Activated CD4-positive, CD25-positive, alpha-beta regulatory T cell treated with anti-CD3 and anti-CD28 coated beads, Interleukin-2, amount 50 U/mL, for 24 hours (primary cell): Measurements from ENCODE around the gene ANKLE2.

Experiments used
- ATAC-seq, 2 donors: fragments of 150-1000 bp; cut with Tn5 transposase; one replicate each; pipeline ENCODE4 v1.10.0; 2021; ENCODE audit warnings: mild to moderate bottlenecking in 1 of 2, moderate library complexity in 1 of 2

Gene ANKLE2

GRCh38 chr12:132743831-132744230, 17.8 kb downstream of the ANKLE2 start:
- no peak for ATAC-seq

GRCh38 chr12:132741620-132742019, 20.0 kb downstream of the ANKLE2 start:
- no peak for ATAC-seq

DNA sequence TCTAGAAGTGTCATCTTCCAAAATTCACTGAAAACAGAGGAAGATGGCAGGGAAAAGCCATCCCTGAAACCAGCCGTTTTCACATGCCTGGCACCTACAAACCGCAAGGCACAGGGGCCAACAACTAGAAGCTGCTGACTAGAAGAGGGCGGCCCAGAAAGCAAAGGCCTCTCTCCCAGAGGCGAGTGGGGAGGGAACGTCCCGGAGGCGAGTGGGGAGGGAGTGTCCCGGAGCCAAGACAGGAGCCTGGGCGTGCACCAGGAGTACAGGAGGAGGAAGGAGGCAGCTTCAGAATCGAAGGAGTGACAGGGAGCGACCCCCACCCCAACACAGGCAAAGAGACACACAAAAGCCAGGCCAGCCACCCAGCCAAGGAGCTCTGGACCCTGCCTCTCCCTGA, 21.0 kb downstream of the ANKLE2 start:
- no peak for ATAC-seq

- no peak for ATAC-seq
Measured at GRCh38 chr12:132740313-132740646, 21.4 kb downstream of the ANKLE2 start.

DNA sequence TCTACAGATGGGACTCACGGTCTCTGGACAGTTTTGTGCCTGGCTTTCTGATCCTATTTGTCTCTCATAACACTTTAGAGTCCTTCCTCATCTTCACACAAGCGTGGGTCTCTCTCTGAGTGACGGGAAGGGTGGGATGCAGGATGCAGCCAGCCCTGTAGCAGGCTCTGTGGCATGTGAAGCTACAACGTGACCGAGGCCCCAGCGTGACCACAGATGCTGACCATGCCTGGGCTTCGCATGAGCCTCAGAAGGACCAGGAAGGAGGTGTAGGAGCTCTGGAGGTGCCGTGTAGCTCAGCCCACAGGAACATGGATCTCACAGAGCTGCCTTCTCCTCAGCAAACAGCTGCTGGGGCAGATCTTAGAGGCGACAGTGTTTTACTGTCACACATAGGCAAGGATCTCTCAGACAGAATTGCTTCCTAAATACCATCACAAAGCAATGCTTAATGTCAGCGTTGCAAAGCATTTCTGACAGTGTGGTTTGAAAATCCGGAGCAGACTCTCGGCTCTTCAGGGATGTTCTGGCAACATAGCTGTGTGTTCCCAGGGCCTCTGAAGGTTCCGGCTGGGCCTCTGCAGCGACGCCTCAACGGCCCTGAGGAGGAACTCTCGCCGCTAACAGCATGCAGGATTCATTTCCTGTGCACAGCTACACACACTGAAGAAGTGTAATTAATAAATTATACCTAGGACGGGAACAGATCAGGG, 21.9 kb downstream of the ANKLE2 start:
- ATAC-seq: no peak

DNA sequence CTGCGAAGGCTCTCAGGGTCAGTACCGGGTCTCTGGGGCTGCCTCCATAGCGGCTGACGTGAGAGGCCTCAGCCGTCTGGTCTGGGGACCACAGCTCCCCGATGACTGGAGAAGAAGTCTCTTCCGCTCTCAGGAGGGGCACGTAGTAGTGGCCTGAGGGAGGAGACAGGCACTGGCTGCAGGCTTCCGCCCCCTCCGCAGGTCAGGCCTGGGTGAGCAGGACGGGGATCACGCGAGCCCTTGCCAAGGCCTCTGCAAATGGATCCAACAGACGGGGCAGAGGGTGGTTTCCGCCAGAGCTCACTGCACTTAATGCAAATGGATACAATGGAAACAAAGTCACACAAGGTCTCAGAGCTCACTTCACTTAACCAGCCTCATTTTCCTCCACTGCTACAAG, 24.7 kb downstream of the ANKLE2 start:
- no peak for ATAC-seq

DNA sequence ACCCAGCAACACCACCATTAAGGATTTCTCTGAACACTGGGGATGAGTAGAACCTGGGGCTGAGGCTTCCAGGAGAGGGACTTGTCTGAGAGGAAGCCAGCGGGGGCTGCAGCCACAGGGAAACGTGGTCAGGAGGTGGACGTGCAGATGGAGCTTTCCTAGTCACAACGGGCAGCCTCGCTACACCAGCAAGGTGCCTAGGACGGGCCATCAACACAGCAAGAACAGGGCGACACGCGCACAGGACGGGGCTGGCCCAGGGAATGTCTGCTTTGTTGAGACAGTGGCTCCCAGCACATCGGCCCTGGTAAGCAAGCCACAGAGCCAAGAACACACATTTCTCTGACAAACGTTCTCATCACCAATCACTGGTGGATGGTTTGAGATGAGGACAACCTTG, 25.3 kb downstream of the ANKLE2 start:
- no peak for ATAC-seq

GRCh38 chr12:132735496-132735895, 26.1 kb downstream of the ANKLE2 start:
- ATAC-seq: no peak

GRCh38 chr12:132734206-132734605, 27.4 kb downstream of the ANKLE2 start:
- no peak for ATAC-seq

- no peak for ATAC-seq
Measured at GRCh38 chr12:132731574-132731973, 30.1 kb downstream of the ANKLE2 start.

- ATAC-seq: no peak
Measured at GRCh38 chr12:132730353-132730752, 31.3 kb downstream of the ANKLE2 start.

DNA sequence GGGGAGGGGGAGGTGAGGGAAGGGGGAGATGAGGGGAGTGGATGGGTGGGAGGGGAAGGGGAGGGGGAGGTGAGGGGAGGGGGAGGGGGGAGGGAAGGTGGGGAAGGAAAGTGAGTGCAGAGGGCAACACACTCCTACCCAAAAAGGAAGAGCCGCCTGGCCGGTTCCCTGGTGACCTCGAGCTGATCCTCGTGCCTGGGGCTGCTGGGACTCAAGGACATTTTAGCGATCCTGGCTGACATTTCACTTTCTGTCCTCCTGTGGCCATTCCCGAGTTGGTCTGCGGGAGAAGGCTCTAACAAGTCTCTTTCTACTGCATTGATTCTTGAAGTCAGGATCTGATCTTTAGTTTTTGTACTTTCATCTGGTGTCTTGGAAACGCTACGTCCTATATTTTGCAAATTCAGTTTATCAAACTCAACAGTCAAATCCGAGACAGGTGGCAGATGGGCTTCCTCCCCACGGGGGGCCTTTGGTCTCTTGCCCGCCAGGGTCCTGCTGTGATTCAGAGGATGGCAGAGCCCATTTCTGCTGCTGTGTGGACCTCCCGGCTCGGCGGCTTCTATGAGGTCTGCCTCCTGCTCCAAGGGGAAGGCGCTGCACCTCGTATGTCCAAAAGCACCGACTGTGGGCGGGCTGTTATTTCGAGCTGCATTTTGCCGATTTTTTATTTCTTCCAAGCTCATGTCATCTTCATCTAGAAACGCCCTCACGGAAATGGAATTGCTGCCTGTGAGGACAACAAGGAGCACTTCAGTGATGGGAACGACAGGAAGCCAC, 31.9 kb downstream of the ANKLE2 start:
- ATAC-seq: no peak

DNA sequence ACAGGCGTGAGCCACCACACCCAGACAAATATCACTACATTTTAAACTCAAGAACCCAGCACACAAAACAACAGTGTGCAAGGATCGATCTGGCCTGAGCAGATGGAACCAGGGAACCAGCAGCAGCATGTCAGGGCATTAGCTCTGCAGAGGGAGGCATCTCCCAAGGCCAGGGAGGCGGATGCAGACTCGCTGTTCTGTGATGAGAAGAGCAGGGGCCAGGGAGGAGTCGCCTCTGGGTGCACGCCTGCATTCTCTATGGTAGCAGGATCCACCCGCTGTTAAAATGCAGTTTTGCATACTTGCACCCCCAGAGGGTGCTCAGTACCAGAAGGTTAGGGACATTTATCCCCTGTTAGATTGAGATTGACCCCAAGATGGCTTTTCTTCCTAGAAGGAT, 33.1 kb downstream of the ANKLE2 start:
- no peak for ATAC-seq

GRCh38 chr12:132727091-132727794, 34.4 kb downstream of the ANKLE2 start:
- no peak for ATAC-seq

GRCh38 chr12:132726386-132726785, 35.2 kb downstream of the ANKLE2 start:
- ATAC-seq: no peak

GRCh38 chr12:132724506-132725241, 37.0 kb downstream of the ANKLE2 start:
- no peak for ATAC-seq

- ATAC-seq: no peak
Measured at GRCh38 chr12:132723764-132724140, 37.9 kb downstream of the ANKLE2 start.

DNA sequence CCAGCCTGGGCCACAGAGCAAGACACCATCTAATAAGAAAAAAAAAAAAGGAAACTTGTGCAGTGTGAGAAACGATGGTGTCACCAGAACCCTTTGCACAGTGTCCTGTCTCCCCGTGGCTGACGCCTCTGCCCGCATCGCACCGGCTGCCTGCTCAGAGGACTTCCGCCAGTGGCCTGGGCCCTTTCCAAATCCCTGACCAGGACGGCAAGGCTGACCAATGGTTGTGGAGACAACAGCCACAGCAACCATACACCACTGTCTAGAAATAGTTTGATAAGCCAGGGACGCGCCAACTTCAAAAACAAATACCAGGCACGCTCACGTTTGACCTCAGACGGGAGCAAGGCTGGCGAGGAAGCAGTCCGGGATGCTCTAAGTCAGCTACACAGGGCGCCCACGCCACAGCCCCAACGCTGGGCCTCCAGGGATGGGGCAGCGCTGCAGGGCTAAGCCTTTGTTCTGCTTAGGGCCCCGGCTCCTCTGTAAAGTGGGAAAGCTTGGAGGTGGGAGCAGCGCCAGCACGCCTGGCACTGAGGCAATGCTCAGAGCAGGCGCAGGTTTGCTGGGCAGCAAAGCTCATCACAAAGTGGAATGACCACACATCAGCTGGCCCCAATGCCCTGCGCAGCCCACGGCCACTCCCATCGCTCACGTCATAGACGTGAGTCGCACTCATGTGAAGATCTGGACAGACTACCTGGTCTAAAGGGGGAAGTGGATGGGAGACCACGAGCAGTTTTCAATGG, 38.4 kb downstream of the ANKLE2 start:
- ATAC-seq: no peak

GRCh38 chr12:132720606-132721345, 40.9 kb downstream of the ANKLE2 start:
- ATAC-seq: no peak

- no peak for ATAC-seq
Measured at GRCh38 chr12:132719954-132720324, 41.7 kb downstream of the ANKLE2 start.

GRCh38 chr12:132719141-132719953, 42.3 kb downstream of the ANKLE2 start:
- ATAC-seq: no peak
